Osteoblast (primary cell): ENCODE measurements around the gene MAP3K1. TPM values are rescaled to one million over a fixed set of nuclear protein-coding genes. Genes with fewer than 3 reads are reported as not detected.

ENCODE experiments used
- DNase-seq: peaks from one replicate; pipeline ENCODE4 v3.0.0; 2011; ENCODE audit warnings: low spot score, mixed read lengths; ENCODE audit not compliant: insufficient read length; ENCODE audit errors: missing footprints
- H2AFZ ChIP-seq: 2 replicates; pipeline ENCODE4 v1.6.0; 2011; ENCODE audit warnings: mild to moderate bottlenecking, low read length
- H3K27ac ChIP-seq: 2 replicates; pipeline ENCODE4 v1.5.1; 2011; ENCODE audit warnings: mild to moderate bottlenecking, low read depth, low read length, moderate library complexity
- H3K27me3 ChIP-seq: 2 replicates; pipeline ENCODE4 v1.6.0; 2012; ENCODE audit warnings: mild to moderate bottlenecking, control low read depth, inconsistent platforms, low read length, moderate library complexity; ENCODE audit not compliant: insufficient read depth
- H3K36me3 ChIP-seq: 2 replicates; pipeline ENCODE4 v1.5.1; 2011; ENCODE audit warnings: mild to moderate bottlenecking, low read length, control low read depth, moderate library complexity; ENCODE audit not compliant: insufficient read depth
- H3K4me1 ChIP-seq: 2 replicates; pipeline ENCODE4 v1.5.1; 2011; ENCODE audit warnings: mild to moderate bottlenecking, low read length, control low read depth, moderate library complexity; ENCODE audit not compliant: insufficient read depth
- H3K4me2 ChIP-seq: 2 replicates; pipeline ENCODE4 v1.6.0; 2011; ENCODE audit warnings: mild to moderate bottlenecking, low read length; ENCODE audit not compliant: insufficient read depth
- H3K4me3 ChIP-seq: fragments of 200-600 bp; sonication (generic); 3 replicates; pipeline ENCODE4 v1.5.1; 2012; ENCODE audit warnings: mild to moderate bottlenecking, low read length, inconsistent platforms; ENCODE audit not compliant: insufficient read depth
- H3K79me2 ChIP-seq: 2 replicates; pipeline ENCODE4 v1.6.0; 2012; ENCODE audit warnings: mild to moderate bottlenecking, low read length, control low read depth, inconsistent platforms; ENCODE audit not compliant: insufficient read depth
- H3K9me3 ChIP-seq: 2 replicates; pipeline ENCODE4 v1.5.1; 2011; ENCODE audit warnings: low read depth, low read length, control low read depth
- H4K20me1 ChIP-seq: 2 replicates; pipeline ENCODE4 v1.6.0; 2012; ENCODE audit warnings: mild to moderate bottlenecking, low read length, control low read depth; ENCODE audit not compliant: insufficient read depth
- CTCF ChIP-seq: IDR thresholded peaks from 2 replicates; pipeline ENCODE4 v1.5.1; 2011; ENCODE audit warnings: mild to moderate bottlenecking, low read depth, low read length, moderate library complexity; ENCODE audit errors: extremely low read depth
- total RNA-seq: library from RNA; depleted of rRNA; stranded (reverse); fragments of >200 nt; gene quantifications from 2 replicates; pipeline ENCODE4 v1.2.3, GENCODE V29; 2012

Gene MAP3K1
- total RNA-seq, 1 donor = 8.0 TPM

GRCh38 chr5:56802205-56802604, 13.1 kb upstream of the MAP3K1 start:
- H3K9me3 ChIP-seq = no peaks in the 10 kb centered on the region
- H4K20me1 ChIP-seq = no peaks in the 10 kb centered on the region
- H3K27ac ChIP-seq = no peak overlapping the region
- H3K79me2 ChIP-seq = no peaks in the 10 kb centered on the region
- H3K4me1 ChIP-seq = no peaks in the 10 kb centered on the region
- H2AFZ ChIP-seq = no peak overlapping the region
- peaks cover 6% of the 10 kb centered on the region for H3K27me3 ChIP-seq
- no peak for DNase-seq
- H3K36me3 ChIP-seq = no peaks in the 10 kb centered on the region
- TF ChIP-seq CTCF = no peak
- H3K4me2 ChIP-seq = no peak overlapping the region
- H3K4me3 ChIP-seq = no peak overlapping the region

- no peak for DNase-seq
Measured at GRCh38 chr5:56803025-56803424, 12.3 kb upstream of the MAP3K1 start.

GRCh38 chr5:56803894-56804293, 11.5 kb upstream of the MAP3K1 start:
- peaks cover 8% of the 10 kb centered on the region for H3K27me3 ChIP-seq
- no peak overlapping the region for H2AFZ ChIP-seq
- H3K9me3 ChIP-seq = no peaks in the 10 kb centered on the region
- no peaks in the 10 kb centered on the region for H3K79me2 ChIP-seq
- H3K36me3 ChIP-seq = no peaks in the 10 kb centered on the region
- H3K4me2 ChIP-seq = no peak overlapping the region
- no peak overlapping the region for H3K27ac ChIP-seq
- no peaks in the 10 kb centered on the region for H3K4me1 ChIP-seq
- no peak for TF ChIP-seq CTCF
- no peak for DNase-seq
- H4K20me1 ChIP-seq = no peaks in the 10 kb centered on the region
- H3K4me3 ChIP-seq = no peak overlapping the region

More at GRCh38 chr5:56803025-56803424, 12.3 kb upstream of the MAP3K1 start:
- no peaks in the 10 kb centered on the region for H3K9me3 ChIP-seq
- H3K4me3 ChIP-seq = no peak overlapping the region
- H3K27ac ChIP-seq = no peak overlapping the region
- no peaks in the 10 kb centered on the region for H3K36me3 ChIP-seq
- H3K27me3 ChIP-seq = peaks cover 9% of the 10 kb centered on the region
- H4K20me1 ChIP-seq = no peaks in the 10 kb centered on the region
- H3K79me2 ChIP-seq = no peaks in the 10 kb centered on the region
- no peaks in the 10 kb centered on the region for H3K4me1 ChIP-seq
- H2AFZ ChIP-seq = no peak overlapping the region
- H3K4me2 ChIP-seq = no peak overlapping the region
- TF ChIP-seq CTCF = no peak

GRCh38 chr5:56807679-56808078, 7.7 kb upstream of the MAP3K1 start:
- H3K36me3 ChIP-seq = no peaks in the 10 kb centered on the region
- no peaks in the 10 kb centered on the region for H3K79me2 ChIP-seq
- no peaks in the 10 kb centered on the region for H3K4me1 ChIP-seq
- peaks cover 3% of the 10 kb centered on the region for H3K27me3 ChIP-seq
- H4K20me1 ChIP-seq = no peaks in the 10 kb centered on the region
- no peaks in the 10 kb centered on the region for H3K9me3 ChIP-seq
- TF ChIP-seq CTCF = no peak
- H3K27ac ChIP-seq = no peak overlapping the region
- no peak for DNase-seq
- H3K4me2 ChIP-seq = no peak overlapping the region
- no peak overlapping the region for H2AFZ ChIP-seq
- no peak overlapping the region for H3K4me3 ChIP-seq
